Stimulated activated CD8-positive, alpha-beta memory T cell treated with anti-CD3 and anti-CD28 coated beads, Interleukin-15, amount 100 ng/mL, for 1 hour (primary cell): ENCODE data around the gene GALNS.
"Not testable (repeated sequence)": the region's sequence is repeated elsewhere in the genome, so short reads cannot be mapped to it uniquely, and the experiment has no call there.

Experiments
- DNase-seq: peaks from one replicate; pipeline ENCODE4 v3.0.0-alpha.2; 2020; ENCODE audit warnings: low read depth

GALNS gene

DNA sequence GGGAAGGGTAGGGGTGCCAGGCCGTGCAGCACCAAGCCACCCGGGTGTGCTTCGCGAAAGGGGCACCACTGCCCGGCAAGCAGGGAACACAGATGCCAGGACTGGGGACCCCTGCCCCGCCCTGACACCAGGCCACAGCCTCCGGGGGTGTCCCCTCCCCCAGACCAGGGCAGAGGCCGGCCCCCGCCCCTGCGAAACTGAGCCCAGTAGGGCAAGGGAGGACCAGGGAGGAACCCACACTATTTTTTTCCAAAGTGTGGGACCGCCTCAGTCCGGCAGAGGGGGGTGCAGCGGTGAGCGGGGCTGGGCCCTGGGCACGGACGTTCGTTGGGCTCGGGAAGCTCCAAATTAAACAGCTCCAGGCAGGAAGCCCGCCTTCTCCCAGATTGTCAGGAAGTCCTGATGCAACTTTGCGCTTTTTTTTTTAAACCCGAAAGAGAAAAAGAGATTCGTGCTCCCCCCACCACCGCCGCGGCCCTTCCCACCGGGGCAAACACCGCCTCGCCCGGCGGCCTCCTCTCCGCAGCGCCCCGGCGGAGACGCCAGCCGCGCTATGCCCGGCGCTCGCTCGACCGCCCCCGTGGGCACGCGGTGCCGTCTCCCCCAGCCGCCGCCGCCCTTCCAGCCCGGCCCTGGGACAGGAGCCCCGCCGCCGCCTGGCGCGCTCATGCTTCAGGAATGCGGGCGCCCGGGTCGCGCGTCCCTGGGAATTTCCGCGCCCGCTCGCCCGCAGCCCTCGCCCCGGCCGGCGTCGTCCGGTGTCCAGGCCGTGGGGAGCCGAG is 72.5 kb downstream of the GALNS start:
- DNase-seq, result no peak

DNA sequence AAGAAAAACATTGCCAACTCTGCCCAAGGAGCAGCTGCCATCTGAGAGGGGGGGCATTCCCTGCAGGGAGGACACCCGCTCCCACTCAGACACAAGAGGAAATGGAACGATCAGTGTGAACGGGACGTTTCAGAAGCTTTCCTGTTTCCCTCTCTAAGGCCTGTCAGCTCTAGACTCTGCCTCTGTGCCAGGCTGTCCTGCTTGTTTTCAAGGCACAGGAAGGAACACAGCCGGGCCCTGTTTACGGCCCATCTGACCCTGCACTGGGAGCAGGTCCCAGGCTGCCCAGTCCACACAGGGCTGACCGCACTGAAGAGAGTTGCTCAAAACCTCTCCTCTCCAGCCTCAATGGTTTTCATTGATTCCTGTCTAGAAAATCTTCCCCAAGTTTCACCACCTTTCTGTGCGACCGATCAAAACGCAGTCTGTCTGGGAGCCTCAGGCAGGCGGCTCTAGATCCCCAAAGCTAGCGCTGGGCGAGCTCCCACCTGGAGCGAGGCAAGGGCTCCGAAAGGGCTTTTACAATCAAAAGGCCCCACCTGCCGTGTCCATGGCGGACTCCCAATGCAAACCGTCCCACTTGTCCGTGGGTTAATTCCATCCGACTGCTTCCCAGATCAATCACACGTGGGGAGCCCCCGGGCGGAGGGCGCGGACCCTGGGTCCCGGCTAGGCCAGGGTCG is 73.2 kb downstream of the GALNS start:
- no peak for DNase-seq

- DNase-seq, result no peak
Observed at GRCh38 chr16:88782454-88783390, 74.0 kb downstream of the GALNS start.

- DNase-seq, result no peak
Observed at GRCh38 chr16:88781140-88782077, 75.3 kb downstream of the GALNS start.

DNA sequence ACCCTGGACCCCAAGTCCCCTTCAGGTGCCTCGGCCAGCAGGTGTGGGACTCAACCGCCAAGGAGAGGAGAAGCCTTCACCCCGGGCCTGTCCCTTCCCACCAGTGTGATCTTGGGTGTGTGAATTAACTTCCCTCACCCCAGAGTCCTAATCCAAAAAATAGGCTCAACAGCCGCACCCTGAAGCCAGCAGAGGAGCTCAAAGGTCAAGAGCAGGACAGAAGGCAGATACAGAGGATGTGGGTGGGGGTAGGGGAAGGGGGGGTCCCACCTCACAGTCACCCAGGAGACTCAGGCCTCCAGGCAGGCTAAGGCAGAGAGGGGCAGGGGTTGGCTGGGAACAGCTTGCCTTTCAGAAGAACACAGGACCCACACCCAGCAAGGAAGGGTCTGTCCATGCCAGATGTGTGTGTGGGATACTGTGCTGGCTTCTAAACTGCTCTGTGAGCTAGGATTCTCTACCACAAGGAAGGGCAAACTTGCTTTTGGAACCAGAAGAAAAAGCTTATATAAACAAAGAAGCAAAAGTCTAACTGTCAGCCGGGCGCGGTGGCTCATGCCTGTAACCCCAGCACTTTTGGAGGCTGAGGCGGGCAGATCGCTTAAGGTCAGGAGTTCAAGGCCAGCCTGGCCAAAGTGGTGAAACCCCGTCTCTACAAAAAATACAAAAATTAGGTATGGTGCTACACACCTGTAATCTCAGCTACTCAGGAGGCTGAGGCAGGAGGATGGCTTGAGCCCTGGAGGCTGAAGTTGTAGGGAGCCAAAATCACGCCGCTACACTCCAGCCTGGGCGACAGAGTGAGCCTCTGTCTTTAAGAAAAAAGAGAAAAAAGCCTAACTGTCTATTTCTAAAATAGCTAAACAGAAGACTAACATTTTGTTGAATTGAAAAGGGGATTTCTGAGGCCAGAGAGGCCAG is 76.3 kb downstream of the GALNS start:
- DNase-seq, result no peak

GRCh38 chr16:88779406-88780141 is 77.2 kb downstream of the GALNS start:
- DNase-seq, result no peak

GRCh38 chr16:88778541-88779065 is 78.1 kb downstream of the GALNS start:
- DNase-seq, result no peak

- DNase-seq, result no peak
Observed at GRCh38 chr16:88778271-88778525, 78.5 kb downstream of the GALNS start.

DNA sequence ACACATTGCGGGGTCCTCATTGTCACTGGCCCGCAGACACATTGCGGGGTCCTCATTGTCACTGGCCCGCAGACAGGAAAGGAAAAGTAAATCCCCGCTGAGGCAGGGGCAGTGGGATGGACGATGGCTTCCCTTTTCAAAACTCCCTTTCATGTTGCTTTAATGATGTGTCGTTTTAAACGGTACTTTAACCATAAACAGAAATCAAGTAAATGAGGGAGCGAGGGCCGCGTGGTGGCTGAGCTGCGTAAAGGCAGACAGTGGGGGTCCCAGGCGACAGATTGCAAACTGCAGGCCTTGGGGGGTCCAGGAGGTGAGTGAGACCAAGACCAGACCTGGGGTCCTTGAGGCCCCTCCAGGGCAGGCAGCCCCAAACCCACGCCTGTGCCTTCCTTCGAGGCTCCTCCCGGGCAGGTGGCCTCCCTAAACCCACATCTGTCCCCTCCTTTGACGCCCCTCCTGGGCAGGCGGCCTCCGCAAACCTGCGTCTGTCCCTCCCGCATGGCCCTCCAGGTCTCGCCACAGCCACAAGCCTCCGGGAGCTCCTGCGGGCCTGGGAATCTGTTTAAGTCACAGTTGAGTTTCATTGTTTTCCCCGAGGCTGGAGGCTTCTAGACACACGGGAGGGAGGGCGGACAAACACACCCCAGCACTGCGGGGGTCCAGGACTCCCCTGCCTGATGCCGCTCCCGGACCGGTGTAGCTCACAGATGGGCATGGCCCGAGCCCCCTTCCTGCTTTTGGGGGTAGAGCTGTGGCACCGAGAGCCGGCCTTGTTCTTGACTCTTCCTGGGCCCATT is 79.1 kb downstream of the GALNS start:
- no peak for DNase-seq

DNA sequence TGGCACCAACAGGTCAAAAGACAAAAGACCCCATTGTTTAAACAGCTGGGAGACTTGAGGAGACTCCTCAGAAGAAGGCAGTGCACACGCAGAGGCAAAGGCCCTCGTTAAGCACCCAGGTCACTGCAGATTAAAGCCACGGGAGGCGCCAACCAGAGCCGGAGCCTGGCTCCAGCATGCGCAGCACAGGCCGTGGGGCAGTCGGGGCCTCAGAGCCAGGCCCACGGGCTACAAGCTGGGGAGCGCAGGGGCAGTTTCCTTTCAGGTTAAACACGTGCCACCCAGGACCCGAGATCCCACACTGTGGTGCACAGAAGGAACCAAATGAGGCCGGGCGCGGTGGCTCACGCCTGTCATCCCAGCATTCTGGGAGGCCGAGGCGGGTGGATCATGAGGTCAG is 80.9 kb downstream of the GALNS start:
- no peak for DNase-seq

DNA sequence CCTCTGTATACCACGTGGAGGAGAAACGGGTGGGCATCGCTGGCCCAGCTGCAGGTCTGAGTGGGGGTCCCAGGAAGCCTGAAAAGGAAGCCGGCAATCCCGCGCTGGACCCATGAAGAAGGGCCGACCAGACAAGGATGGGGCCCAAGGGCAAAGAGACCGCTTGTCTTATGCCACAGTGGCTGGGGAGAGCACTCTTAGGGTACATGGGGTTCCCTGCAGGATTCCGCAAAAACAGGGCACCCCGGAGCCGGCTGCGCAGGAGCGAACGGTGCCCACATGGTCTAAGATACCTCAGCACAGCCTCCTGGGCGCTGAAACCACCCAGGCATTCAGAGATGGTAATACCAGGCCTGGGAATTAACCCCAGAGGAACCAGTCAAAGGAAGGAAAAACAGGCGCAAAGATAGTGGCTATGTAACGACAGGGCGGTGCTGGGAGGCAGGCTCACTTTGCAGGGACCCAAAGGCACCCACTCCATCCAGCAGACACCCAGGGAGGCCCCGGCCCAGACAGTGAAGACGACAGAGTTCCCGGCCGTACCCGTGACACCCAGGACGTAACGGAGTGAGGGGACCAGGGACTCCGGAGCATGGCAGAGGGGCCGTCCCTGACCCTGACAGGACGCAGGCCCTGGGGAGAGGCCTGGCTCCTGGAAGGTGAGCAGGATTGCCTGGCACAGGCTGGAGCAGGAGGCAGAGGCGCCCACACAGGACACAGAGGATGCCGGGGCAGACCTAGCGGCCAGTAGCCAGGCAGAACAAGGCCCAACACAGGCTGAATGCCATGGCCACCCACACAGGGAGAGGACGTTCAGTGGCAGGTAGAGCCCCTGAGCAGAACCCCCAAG is 82.0 kb downstream of the GALNS start:
- no peak for DNase-seq

GRCh38 chr16:88773812-88774291 is 82.9 kb downstream of the GALNS start:
- no peak for DNase-seq

DNA sequence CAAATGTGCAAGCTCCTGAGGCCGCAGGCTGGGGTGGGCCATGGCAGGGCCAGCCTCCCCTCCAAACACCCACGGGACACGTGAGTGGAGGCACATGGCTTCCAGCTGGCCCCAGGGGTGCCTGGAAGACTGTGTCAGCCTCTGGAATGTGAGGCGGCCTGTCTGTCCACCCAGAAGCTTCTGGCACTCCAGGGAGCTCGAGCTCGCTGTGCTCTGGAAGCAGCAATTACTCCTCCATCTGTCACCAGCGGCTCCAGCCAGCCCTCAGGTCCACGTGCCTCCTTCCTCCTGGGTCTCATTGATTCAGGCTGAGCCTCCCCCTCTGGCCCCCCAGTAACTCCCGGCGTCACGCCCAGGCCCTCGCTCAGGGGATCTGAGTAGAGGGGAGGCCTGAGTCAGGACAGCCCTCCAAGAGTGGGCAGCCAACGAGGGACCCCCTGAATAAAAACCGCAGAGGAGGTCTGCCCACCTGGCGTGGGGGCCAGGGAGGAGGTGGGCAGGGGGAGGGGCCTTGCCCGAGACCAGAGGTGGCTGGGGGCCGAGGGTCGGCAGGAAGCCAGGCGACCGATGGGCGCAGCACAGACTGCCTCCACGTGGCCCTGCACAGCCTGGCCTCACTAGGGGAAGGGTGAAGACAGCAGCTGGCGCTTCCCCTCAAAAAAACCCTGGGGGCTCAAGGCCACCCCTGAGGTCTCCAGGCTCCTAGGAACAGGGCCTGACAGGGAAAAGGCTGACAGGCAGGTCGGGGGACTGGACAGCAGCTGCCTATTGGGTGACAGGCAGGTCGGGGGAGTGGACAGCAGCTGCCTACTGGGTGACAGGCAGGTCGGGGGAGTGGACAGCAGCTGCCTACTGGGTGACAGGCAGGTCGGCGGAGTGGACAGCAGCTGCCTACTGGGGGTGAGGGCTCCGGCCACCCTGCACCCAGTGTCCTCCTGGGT is 83.6 kb downstream of the GALNS start:
- no peak for DNase-seq

GRCh38 chr16:88771781-88772180 is 85.0 kb downstream of the GALNS start:
- not testable (repeated sequence) for DNase-seq

GRCh38 chr16:88771294-88771772 is 85.4 kb downstream of the GALNS start:
- DNase-seq, result no peak
